DOHH2 (cell line): Measurements from ENCODE around the gene YEATS4.

Source experiments
- CTCF ChIP-seq: fragments of 200-600 bp; sonication (generic); IDR thresholded peaks from one replicate; pipeline ENCODE4 v1.5.1; 2014; ENCODE audit warnings: antibody characterized with exemption, mild to moderate bottlenecking, low read depth, low read length; ENCODE audit not compliant: poor library complexity, severe bottlenecking
- EZH2phosphoT487 ChIP-seq: fragments of 200-600 bp; sonication (generic); IDR thresholded peaks from 2 replicates; pipeline ENCODE4 v1.6.1; 2017; ENCODE audit warnings: borderline replicate concordance, mild to moderate bottlenecking, antibody characterized with exemption, low read length, moderate library complexity, mixed read lengths

- TF ChIP-seq CTCF (no peak), EZH2phosphoT487 (no peak)
These were observed 7.3 kb downstream of the YEATS4 start for GRCh38 chr12:69366796-69367195.
